HepG2 (cell line): Measurements from ENCODE around the gene ZBTB17. TPM values are rescaled to one million over a fixed set of nuclear protein-coding genes. Genes with fewer than 3 reads are reported as not detected.

ENCODE experiments used
- HNRNPH1 ChIP-seq: fragments of 200-400 bp; formaldehyde crosslinking; optimal IDR thresholded peaks from 2 replicates; pipeline ENCODE3; 2017; ENCODE audit warnings: mild to moderate bottlenecking, low read depth, low read length
- HOXA9 ChIP-seq: sonication (generic); formaldehyde crosslinking; IDR thresholded peaks from 2 replicates; pipeline ENCODE4 v1.8.1; 2022; ENCODE audit warnings: missing genetic modification reagents, mild to moderate bottlenecking, moderate library complexity, borderline replicate concordance
- JUND ChIP-seq: sonication (generic); formaldehyde crosslinking; IDR thresholded peaks from 2 replicates; pipeline ENCODE4 v1.8.0; 2022; ENCODE audit warnings: mild to moderate bottlenecking, missing genetic modification reagents
- KLF15 ChIP-seq: sonication (generic); formaldehyde crosslinking; IDR thresholded peaks from 2 replicates; pipeline ENCODE4 v1.8.1; 2023; ENCODE audit warnings: borderline replicate concordance, mild to moderate bottlenecking, inconsistent platforms, missing genetic modification reagents, mixed read lengths
- KMT2B ChIP-seq: IDR thresholded peaks from 2 replicates; pipeline ENCODE4 v1.6.1; 2016; ENCODE audit warnings: missing genetic modification reagents, missing compliant biosample characterization
- MTERF4 ChIP-seq: sonication (generic); formaldehyde crosslinking; IDR thresholded peaks from 2 replicates; pipeline ENCODE4 v1.8.0; 2023; ENCODE audit warnings: mild to moderate bottlenecking, missing genetic modification reagents
- NFE2 ChIP-seq: sonication (generic); formaldehyde crosslinking; IDR thresholded peaks from 2 replicates; pipeline ENCODE4 v1.4.0; 2020; ENCODE audit warnings: missing genetic modification reagents
- NFE2L1 ChIP-seq: sonication (generic); formaldehyde crosslinking; IDR thresholded peaks from 2 replicates; pipeline ENCODE4 v1.4.0; 2020; ENCODE audit warnings: missing genetic modification reagents, mild to moderate bottlenecking, borderline replicate concordance
- SIX4 ChIP-seq: sonication (generic); formaldehyde crosslinking; IDR thresholded peaks from 2 replicates; pipeline ENCODE4 v1.4.0; 2020; ENCODE audit warnings: missing genetic modification reagents
- SMAD9 ChIP-seq: sonication (generic); formaldehyde crosslinking; IDR thresholded peaks from 2 replicates; pipeline ENCODE4 v1.5.1; 2020; ENCODE audit warnings: mild to moderate bottlenecking, missing genetic modification reagents
- SP140L ChIP-seq: sonication (generic); formaldehyde crosslinking; IDR thresholded peaks from 2 replicates; pipeline ENCODE4 v1.4.0; 2020; ENCODE audit warnings: missing genetic modification reagents, borderline replicate concordance
- TOE1 ChIP-seq: sonication (generic); formaldehyde crosslinking; IDR thresholded peaks from 2 replicates; pipeline ENCODE4 v1.4.0; 2020; ENCODE audit warnings: mild to moderate bottlenecking, missing genetic modification reagents
- ZKSCAN1 ChIP-seq: fragments of 150-350 bp; IDR thresholded peaks from 2 replicates; pipeline ENCODE4 v1.6.1; 2014; ENCODE audit warnings: low read length
- ZNF101 ChIP-seq: sonication (generic); formaldehyde crosslinking; IDR thresholded peaks from 2 replicates; pipeline ENCODE4 v1.4.0; 2020; ENCODE audit warnings: mild to moderate bottlenecking, low read depth, missing genetic modification reagents, borderline replicate concordance
- ZNF530 ChIP-seq: sonication (generic); formaldehyde crosslinking; IDR thresholded peaks from 2 replicates; pipeline ENCODE4 v1.5.0; 2020; ENCODE audit warnings: low read depth, mild to moderate bottlenecking, missing genetic modification reagents
- ZNF558 ChIP-seq: sonication (generic); formaldehyde crosslinking; IDR thresholded peaks from 2 replicates; pipeline ENCODE4 v1.9.0; 2022; ENCODE audit warnings: mild to moderate bottlenecking, missing genetic modification reagents, borderline replicate concordance
- ZNF598 ChIP-seq: sonication (generic); formaldehyde crosslinking; IDR thresholded peaks from 2 replicates; pipeline ENCODE4 v1.5.1; 2020; ENCODE audit warnings: mild to moderate bottlenecking, missing genetic modification reagents, borderline replicate concordance
- ZNF605 ChIP-seq: sonication (generic); formaldehyde crosslinking; IDR thresholded peaks from 2 replicates; pipeline ENCODE4 v1.8.0; 2022; ENCODE audit warnings: mild to moderate bottlenecking, missing genetic modification reagents
- ZNF629 ChIP-seq: sonication (generic); formaldehyde crosslinking; conservative IDR thresholded peaks from 2 replicates; pipeline ENCODE4 v1.5.0; 2020; ENCODE audit warnings: missing genetic modification reagents
- ZNF816 ChIP-seq: sonication (generic); formaldehyde crosslinking; IDR thresholded peaks from 2 replicates; pipeline ENCODE4 v1.8.0; 2022; ENCODE audit warnings: missing genetic modification reagents, mild to moderate bottlenecking, borderline replicate concordance
- ZNF839 ChIP-seq: sonication (generic); formaldehyde crosslinking; IDR thresholded peaks from 2 replicates; pipeline ENCODE4 v1.4.0; 2020; ENCODE audit warnings: missing genetic modification reagents, mild to moderate bottlenecking, borderline replicate concordance
- polyA plus RNA-seq, 8 experiments: library from polyadenylated mRNA; depleted of rRNA in 3 of 8; stranded (reverse) in 7 of 8; unstranded in 1 of 8; fragments of >200 nt; fragmentation: Illumina TruSeq in 4 of 8; extraction: Trizol in 4 of 8; gene quantifications; 2 replicates each; pipeline versions ENCODE4 v1.2.1 to v1.2.3, GENCODE V29; 2011 to 2016; ENCODE audit warnings: low read depth in 4 of 8, missing spikeins in 1 of 8, mixed read lengths in 1 of 8; ENCODE audit not compliant: insufficient read depth in 1 of 8
- total RNA-seq, 5 experiments: library from RNA; depleted of rRNA; stranded (reverse); fragments of >200 nt; fragmentation: Illumina TruSeq; extraction: Trizol; gene quantifications; 2 replicates each; pipeline ENCODE4 v1.2.3, GENCODE V29; 2016; ENCODE audit warnings: low read depth in 1 of 5
- TF ChIP-seq, protein P1 (sequence below): sonication (generic); formaldehyde crosslinking; IDR thresholded peaks from 2 replicates; pipeline ENCODE4 v1.9.0; 2021; ENCODE audit warnings: mild to moderate bottlenecking, missing genetic modification reagents
- TF ChIP-seq, protein P2 (sequence below): sonication (generic); formaldehyde crosslinking; IDR thresholded peaks from 2 replicates; pipeline ENCODE4 v1.4.0; 2020; ENCODE audit warnings: low read depth, mild to moderate bottlenecking, missing genetic modification reagents

Gene ZBTB17
- total and polyA plus RNA-seq, 2 of the 13 experiments (the other 11 are each of a cell fraction or from before 2014, with no cell fraction given): 16.7 to 17.0 TPM

DNA sequence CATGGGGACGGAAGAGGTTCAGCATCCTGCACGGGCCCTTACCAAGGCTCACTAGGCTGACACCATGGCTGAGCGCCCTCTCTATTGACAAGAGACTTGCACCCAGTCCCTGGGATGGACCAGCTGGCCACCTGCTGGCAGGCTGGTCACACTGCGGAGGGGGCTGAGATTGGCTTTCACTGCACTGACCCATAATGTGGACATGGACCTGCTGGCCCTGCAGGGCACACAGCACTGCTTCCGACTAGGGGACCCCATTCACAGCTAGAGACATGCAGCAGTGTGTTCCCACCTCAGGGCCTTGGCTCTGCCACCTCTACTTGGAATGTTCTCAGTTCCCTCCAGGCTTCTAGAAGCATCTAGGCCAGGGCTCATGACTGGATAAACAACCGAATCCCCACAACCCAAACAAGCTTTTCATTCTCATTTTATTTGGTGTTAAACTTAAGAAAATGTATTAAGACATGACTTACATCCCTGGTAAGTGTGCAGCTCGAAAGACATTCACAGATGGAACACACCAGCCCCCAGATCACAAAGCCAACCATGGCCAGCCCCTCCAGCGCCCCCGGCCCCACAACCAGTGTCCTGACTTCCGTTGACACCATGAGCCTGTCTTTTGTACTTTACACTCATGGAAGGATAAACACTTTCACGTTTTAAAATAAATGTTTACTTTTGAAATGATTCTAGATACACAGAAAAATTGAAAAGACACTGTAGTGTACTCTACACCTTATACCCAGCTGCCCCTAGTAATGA is 18.9 kb upstream of the ZBTB17 start (continued):
- TF ChIP-seq, protein P1, sequence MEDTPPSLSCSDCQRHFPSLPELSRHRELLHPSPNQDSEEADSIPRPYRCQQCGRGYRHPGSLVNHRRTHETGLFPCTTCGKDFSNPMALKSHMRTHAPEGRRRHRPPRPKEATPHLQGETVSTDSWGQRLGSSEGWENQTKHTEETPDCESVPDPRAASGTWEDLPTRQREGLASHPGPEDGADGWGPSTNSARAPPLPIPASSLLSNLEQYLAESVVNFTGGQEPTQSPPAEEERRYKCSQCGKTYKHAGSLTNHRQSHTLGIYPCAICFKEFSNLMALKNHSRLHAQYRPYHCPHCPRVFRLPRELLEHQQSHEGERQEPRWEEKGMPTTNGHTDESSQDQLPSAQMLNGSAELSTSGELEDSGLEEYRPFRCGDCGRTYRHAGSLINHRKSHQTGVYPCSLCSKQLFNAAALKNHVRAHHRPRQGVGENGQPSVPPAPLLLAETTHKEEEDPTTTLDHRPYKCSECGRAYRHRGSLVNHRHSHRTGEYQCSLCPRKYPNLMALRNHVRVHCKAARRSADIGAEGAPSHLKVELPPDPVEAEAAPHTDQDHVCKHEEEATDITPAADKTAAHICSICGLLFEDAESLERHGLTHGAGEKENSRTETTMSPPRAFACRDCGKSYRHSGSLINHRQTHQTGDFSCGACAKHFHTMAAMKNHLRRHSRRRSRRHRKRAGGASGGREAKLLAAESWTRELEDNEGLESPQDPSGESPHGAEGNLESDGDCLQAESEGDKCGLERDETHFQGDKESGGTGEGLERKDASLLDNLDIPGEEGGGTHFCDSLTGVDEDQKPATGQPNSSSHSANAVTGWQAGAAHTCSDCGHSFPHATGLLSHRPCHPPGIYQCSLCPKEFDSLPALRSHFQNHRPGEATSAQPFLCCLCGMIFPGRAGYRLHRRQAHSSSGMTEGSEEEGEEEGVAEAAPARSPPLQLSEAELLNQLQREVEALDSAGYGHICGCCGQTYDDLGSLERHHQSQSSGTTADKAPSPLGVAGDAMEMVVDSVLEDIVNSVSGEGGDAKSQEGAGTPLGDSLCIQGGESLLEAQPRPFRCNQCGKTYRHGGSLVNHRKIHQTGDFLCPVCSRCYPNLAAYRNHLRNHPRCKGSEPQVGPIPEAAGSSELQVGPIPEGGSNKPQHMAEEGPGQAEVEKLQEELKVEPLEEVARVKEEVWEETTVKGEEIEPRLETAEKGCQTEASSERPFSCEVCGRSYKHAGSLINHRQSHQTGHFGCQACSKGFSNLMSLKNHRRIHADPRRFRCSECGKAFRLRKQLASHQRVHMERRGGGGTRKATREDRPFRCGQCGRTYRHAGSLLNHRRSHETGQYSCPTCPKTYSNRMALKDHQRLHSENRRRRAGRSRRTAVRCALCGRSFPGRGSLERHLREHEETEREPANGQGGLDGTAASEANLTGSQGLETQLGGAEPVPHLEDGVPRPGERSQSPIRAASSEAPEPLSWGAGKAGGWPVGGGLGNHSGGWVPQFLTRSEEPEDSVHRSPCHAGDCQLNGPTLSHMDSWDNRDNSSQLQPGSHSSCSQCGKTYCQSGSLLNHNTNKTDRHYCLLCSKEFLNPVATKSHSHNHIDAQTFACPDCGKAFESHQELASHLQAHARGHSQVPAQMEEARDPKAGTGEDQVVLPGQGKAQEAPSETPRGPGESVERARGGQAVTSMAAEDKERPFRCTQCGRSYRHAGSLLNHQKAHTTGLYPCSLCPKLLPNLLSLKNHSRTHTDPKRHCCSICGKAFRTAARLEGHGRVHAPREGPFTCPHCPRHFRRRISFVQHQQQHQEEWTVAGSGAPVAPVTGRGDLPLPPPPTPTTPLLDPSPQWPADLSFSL (CRISPR knock-in tag): no peak
- TF ChIP-seq MTERF4 (CRISPR knock-in tag): no peak
- TF ChIP-seq ZNF839 (CRISPR knock-in tag): no peak
- TF ChIP-seq ZNF816: no peak
- TF ChIP-seq HNRNPH1: no peak
- TF ChIP-seq KMT2B: no peak
- no peak for TF ChIP-seq TOE1
- TF ChIP-seq JUND: no peak
- TF ChIP-seq SP140L (CRISPR knock-in tag): no peak
- TF ChIP-seq ZNF598 (CRISPR knock-in tag): no peak; the same call in 1 of the 2 replicates
- TF ChIP-seq ZNF558 (CRISPR knock-in tag): no peak
- no peak for TF ChIP-seq NFE2 (CRISPR knock-in tag)
- no peak for TF ChIP-seq NFE2L1
- no peak for TF ChIP-seq SMAD9 (CRISPR knock-in tag)
- no peak for TF ChIP-seq HOXA9 (CRISPR knock-in tag)
- no peak for TF ChIP-seq ZNF530 (CRISPR knock-in tag)
- no peak for TF ChIP-seq ZKSCAN1
- TF ChIP-seq ZNF605 (CRISPR knock-in tag): no peak
- TF ChIP-seq SIX4 (CRISPR knock-in tag): no peak
- no peak for TF ChIP-seq ZNF101 (CRISPR knock-in tag)
- TF ChIP-seq, protein P2, sequence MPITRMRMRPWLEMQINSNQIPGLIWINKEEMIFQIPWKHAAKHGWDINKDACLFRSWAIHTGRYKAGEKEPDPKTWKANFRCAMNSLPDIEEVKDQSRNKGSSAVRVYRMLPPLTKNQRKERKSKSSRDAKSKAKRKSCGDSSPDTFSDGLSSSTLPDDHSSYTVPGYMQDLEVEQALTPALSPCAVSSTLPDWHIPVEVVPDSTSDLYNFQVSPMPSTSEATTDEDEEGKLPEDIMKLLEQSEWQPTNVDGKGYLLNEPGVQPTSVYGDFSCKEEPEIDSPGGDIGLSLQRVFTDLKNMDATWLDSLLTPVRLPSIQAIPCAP (CRISPR knock-in tag): no peak
- TF ChIP-seq KLF15: no peak
- TF ChIP-seq ZNF629 (CRISPR knock-in tag): no peak; the same call in 1 of the 2 replicates
